Stimulated activated CD4-positive, alpha-beta T cell treated with anti-CD3 and anti-CD28 coated beads, Interleukin-15, amount 100 ng/mL, for 48 hours (primary cell): ENCODE measurements around the gene FAM110A.
"Not testable (repeated sequence)": the region's sequence is repeated elsewhere in the genome, so short reads cannot be mapped to it uniquely, and the experiment has no call there.

Source experiments
- DNase-seq, 2 donors: peaks; one replicate each; pipeline ENCODE4 v3.0.0-alpha.2; 2020; ENCODE audit warnings: low read depth in 2 of 2

FAM110A gene

GRCh38 chr20:873875-874607 is 40.5 kb downstream of the FAM110A start:
- DNase-seq: no peak

GRCh38 chr20:875115-875514 is 41.6 kb downstream of the FAM110A start:
- no peak for DNase-seq

- no peak for DNase-seq
Observed at GRCh38 chr20:877814-878213, 44.3 kb downstream of the FAM110A start.

- DNase-seq: no peak
Observed at GRCh38 chr20:878511-879307, 45.2 kb downstream of the FAM110A start.

GRCh38 chr20:879626-880025 is 46.1 kb downstream of the FAM110A start:
- DNase-seq: no peak

- peak in 1 of 2 donors; percentile 18 for DNase-seq
Observed at GRCh38 chr20:881051-881782, 47.7 kb downstream of the FAM110A start.

- DNase-seq: no peak
Observed at GRCh38 chr20:881783-882144, 48.2 kb downstream of the FAM110A start.

- DNase-seq: no peak
Observed at GRCh38 chr20:884983-885952, 51.8 kb downstream of the FAM110A start.

GRCh38 chr20:887137-887536 is 53.6 kb downstream of the FAM110A start:
- no peak for DNase-seq

GRCh38 chr20:888057-888456 is 54.5 kb downstream of the FAM110A start:
- no peak for DNase-seq

GRCh38 chr20:889106-889505 is 55.6 kb downstream of the FAM110A start:
- no peak for DNase-seq

GRCh38 chr20:889932-890463 is 56.5 kb downstream of the FAM110A start:
- no peak for DNase-seq

GRCh38 chr20:890666-891057 is 57.1 kb downstream of the FAM110A start:
- no peak for DNase-seq

GRCh38 chr20:891058-891705 is 57.7 kb downstream of the FAM110A start:
- DNase-seq: no peak

GRCh38 chr20:891706-892080 is 58.2 kb downstream of the FAM110A start:
- DNase-seq: no peak

- DNase-seq: not testable (repeated sequence)
Observed at GRCh38 chr20:892371-892770, 58.9 kb downstream of the FAM110A start.
